TTC549 (cell line): ENCODE data around the gene SAMD3.
"Not testable (repeated sequence)": the region's sequence is repeated elsewhere in the genome, so short reads cannot be mapped to it uniquely, and the experiment has no call there.

ENCODE experiments used
- FAIRE-seq: peaks from 2 replicates; lab custom pipeline; 2012; peaks lifted over from hg19 to GRCh38; lab: Jason Lieb, UNC

The SAMD3 gene, protein sequence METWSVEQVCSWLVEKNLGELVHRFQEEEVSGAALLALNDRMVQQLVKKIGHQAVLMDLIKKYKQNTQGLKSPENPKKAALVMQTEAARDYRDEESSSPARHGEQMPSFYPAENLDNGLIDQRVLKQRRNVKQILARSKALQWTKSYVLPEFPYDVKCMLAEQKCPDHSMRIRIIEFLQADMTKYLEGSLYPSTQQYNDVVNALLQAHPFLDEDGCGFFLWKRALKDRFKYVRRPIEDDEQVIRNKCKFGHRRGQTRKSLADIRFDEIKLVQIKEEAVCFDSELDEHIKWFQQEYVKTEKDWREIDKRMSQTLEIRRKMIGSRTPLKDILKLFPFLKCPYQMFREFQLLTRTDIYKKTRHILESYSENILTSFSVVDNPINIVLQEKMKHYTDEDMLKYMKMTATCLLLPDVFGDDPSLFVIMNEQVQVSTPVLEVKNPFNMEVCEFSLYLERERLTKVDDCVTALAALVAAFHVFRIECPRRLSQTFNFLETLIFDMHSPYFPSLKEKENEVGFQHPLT

DNA sequence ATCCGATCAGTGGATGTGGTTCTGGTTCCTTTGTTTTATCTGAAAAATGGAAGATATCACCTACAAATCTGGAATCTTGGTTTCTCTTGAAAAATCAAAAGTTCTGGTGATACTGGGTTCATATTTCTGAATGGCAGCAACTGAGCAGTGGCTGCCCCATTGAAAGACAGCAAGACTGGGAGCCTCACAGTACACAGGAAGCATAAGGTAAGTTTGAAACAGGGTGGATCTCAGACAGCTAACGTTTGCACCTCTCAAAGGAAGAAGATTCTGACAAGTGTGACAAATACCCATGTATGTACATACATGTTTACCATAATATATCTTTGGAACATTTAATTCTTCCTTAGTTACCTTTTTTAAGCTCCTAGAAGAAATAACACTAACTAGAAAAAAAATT is at the start of gene SAMD3:
TSS of gene SAMD3 (minus strand) at position 177 of the 400 bp plus-strand sequence. CDS start 7,678 bp downstream, outside the sequence.
- FAIRE-seq = no peak

DNA sequence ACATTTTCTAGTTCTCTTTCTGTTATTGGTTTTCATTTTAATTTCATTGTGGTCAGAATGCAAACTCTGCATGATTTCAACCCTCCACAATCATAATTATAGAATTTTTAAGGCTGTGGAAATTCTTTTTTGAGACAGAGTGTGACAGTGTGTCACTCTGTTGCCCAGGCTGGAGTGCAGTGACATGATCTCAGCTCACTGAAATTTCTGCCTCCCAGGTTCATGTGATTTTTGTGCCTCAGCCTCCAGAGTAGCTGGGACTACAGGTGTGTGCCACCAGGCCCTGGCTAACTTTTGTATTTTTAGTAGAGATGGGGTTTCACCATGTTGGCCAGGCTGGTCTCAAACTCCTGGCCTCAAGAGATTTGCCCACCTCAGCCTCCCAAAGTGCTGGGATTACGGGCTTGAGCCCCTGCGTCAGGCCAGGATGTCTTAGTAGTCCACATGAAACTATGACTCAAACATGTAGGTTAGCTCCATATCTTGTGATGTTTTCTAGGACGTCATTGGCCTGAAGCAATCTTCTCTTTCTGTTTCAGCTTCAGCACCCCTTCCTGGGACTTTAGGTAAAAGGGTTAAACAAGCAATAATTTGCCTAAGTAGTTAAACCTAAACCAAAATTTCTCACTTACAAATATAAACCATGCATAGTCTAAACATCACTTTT is 47.4 kb upstream of the SAMD3 start:
- no peak for FAIRE-seq

GRCh38 chr6:130265553-130265952 is 42.8 kb upstream of the SAMD3 start:
- FAIRE-seq = not testable (repeated sequence)

GRCh38 chr6:130262008-130262407 is 39.3 kb upstream of the SAMD3 start:
- no peak for FAIRE-seq

GRCh38 chr6:130261558-130261957 is 38.8 kb upstream of the SAMD3 start:
- not testable (repeated sequence) for FAIRE-seq

DNA sequence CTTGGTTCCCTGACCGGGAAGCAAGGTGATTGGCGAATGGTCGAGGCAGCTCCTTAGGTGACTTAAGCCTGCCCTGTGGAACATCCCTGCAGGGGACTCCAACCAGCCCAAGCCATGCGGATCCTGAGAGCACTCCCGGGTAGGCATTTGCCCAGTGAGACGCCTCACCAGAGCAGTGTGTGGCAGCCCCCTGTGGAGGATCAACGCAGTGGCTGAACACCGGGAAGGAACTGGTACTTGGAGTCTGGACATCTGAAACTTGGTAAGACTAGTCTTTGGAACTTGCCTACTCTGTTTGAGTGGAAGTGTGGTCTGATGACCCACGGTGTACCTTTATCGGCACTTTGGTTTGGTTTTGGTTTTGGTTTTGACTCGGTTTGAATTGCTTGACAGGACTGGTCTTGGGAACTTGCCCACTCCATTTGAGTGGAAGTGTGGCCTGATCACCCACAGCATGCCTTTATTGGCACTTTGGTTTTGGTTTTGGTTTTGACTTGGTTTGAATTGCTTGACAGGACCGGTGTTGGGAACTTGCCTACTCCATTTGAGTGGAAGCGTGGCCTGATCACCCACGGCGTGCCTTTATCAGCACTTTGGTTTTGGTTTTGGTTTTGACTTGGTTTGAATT is 38.0 kb upstream of the SAMD3 start:
- FAIRE-seq = not testable (repeated sequence)

GRCh38 chr6:130260050-130260462 is 37.3 kb upstream of the SAMD3 start:
- FAIRE-seq = not testable (repeated sequence)

- no peak for FAIRE-seq
These were observed 36.8 kb upstream of the SAMD3 start for GRCh38 chr6:130259557-130259956.

DNA sequence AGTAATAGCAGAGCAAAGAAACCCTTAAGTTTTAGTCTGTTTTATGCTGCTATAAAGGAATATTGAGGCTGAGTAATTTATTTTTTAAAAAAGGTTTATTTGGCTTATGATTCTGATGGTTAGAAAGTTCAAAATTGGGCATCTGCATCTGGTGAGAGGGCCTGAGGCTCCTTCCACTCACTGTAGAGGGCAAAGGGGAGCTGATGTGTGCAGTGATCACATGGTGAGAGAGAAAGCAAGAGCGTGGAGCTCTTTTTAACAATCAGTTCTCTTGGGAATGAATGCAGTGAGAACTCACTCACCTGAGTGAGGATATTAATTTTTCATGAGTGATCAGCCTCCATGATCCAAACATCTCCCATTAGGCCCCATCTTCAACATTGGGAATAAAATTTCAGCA is 36.4 kb upstream of the SAMD3 start:
- FAIRE-seq = no peak

DNA sequence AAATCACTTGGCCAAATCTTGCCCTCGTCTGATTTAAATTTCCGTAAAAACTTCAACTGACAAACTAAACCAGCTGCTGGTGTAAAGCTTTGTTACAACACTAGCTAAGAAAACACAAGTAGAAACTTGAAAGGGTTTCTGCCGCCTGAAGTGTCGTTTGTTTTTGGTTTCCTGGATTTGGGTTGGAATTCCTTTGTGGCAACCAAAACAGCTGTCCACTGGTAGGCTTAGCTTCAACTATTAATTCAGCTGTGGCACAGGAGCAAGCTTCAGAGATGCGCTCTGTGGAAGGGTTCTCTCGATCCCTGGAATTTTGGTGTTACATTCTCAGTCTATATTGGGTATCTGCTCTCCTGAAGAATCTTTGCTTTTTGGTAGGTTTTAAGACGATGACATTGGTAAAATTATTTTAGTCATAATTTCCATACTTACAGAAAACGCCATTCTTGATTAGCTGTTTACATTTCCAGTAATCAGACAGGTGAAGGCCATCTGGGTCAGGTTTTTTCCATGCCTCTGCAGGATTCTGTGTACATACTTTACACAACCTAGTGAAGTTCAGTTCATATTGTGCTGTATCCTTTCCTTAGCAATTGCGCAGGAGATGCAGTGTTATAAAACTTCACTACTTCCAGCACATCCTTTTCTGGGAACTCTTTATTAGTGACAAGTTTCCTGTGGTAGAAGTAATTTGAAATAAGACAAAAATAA is 29.9 kb upstream of the SAMD3 start:
- FAIRE-seq = no peak

GRCh38 chr6:130245267-130245666 is 22.5 kb upstream of the SAMD3 start:
- FAIRE-seq = no peak

- FAIRE-seq = no peak
These were observed 22.0 kb upstream of the SAMD3 start for GRCh38 chr6:130244728-130245127.

DNA sequence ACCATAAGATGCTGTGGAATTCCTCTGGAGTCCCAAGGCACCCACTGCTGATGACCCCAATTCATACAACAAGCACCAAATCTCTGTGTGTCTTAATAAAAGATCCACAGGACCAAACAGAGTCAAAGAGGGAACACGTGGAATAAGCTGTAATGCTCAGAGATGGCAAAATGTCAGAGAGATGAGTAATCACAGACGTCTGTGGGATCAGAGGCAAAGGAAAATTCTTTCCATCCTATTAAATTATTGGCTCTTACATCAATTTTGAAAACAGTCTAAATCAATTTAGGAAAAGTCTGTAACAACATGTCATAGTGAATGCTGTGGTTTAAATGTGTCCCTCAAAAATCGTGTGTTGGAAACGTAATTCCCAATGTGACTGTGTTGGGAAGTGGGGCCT is 17.5 kb upstream of the SAMD3 start:
- no peak for FAIRE-seq

- FAIRE-seq = no peak
These were observed 17.0 kb upstream of the SAMD3 start for GRCh38 chr6:130239755-130240154.

- FAIRE-seq = no peak
These were observed 10.6 kb upstream of the SAMD3 start for GRCh38 chr6:130233330-130233729.

- not testable (repeated sequence) for FAIRE-seq
These were observed 7.8 kb upstream of the SAMD3 start for GRCh38 chr6:130230531-130230930.

DNA sequence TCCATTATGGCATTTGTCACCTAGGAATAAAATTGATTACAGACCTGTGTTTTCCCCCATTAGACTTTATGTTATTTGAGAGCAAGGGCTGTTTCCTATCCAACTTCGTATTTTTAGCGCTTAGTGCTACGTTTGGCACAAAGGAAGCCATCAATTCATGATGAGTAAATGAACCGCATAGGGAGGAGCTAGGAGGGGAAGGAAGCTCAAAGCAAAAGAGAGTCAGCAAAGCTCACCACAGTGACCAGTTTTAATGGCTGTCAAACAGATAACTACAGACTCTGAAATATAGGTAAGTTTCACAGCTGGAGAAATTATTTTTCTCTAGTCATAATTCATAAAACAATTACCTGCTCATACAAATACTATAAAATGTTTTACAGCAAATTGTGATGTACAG is 6.9 kb upstream of the SAMD3 start:
- FAIRE-seq = no peak

GRCh38 chr6:130223508-130223907 is 757 bp upstream of the SAMD3 start:
- FAIRE-seq = no peak

- no peak for FAIRE-seq
These were observed 4.6 kb downstream of the SAMD3 start for GRCh38 chr6:130218134-130218533.

DNA sequence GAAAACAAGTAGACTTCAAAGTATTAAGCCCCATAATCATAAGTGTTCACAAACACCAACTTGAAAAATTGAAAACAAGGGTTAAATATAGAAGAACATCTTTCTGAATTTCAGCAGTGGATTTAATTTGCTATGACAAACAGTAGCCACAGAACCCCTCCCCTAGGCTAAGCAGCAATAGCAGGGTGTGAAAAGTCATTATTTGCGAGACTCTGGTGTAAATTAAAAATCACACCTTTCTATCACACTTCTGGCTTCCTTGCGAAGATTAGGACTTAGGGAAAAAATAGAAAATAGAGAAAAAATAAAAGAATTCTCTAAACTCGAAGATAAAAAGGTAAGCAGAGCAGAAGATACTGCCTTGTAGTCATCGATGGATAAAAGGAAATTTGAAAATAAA is 6.1 kb downstream of the SAMD3 start:
- FAIRE-seq = no peak

GRCh38 chr6:130215526-130215925 is 7.2 kb downstream of the SAMD3 start:
- no peak for FAIRE-seq

GRCh38 chr6:130212215-130212874 is 10.4 kb downstream of the SAMD3 start:
- no peak for FAIRE-seq
